Ovary (tissue), 9 donors: ENCODE results near the gene IQGAP2. TPM values are rescaled to one million over a fixed set of nuclear protein-coding genes. Genes with fewer than 3 reads are reported as not detected.

ENCODE experiments used
- DNase-seq, 5 donors: peaks; one replicate each; pipeline ENCODE4 v3.0.0-alpha.2; 2019 to 2020
- H3K27ac ChIP-seq, 2 donors: fragments of 200-600 bp; one replicate each; pipeline versions ENCODE4 v1.5.1 to v1.8.0; 2019 to 2022
- H3K27me3 ChIP-seq: fragments of 200-600 bp; one replicate; pipeline ENCODE4 v1.8.0; 2022
- H3K36me3 ChIP-seq: fragments of 200-600 bp; sonication (generic); one replicate; pipeline ENCODE4 v1.5.1; 2019
- H3K4me1 ChIP-seq: one replicate; pipeline ENCODE4 v1.8.1; 2013; ENCODE audit warnings: mild to moderate bottlenecking, moderate library complexity; ENCODE audit not compliant: insufficient read depth
- H3K4me3 ChIP-seq: fragments of 200-600 bp; sonication (generic); one replicate; pipeline ENCODE4 v1.5.1; 2017
- H3K9me3 ChIP-seq, 2 donors: fragments of 200-600 bp in 1 of 2; sonication (generic) in 1 of 2; one replicate each; pipeline versions ENCODE4 v1.5.1 to v1.8.1; 2013 to 2019; ENCODE audit warnings: mild to moderate bottlenecking in 1 of 2, moderate library complexity in 1 of 2
- EP300 ChIP-seq: sonication (generic); formaldehyde crosslinking; IDR thresholded peaks from one replicate; pipeline ENCODE4 v1.6.1; 2017; ENCODE audit warnings: antibody characterized with exemption
- POLR2A ChIP-seq: fragments of 450-650 bp; IDR thresholded peaks from one replicate; pipeline ENCODE4 v1.6.1; 2017; ENCODE audit warnings: antibody characterized with exemption, mild to moderate bottlenecking, moderate library complexity
- WGBS, 3 donors: extraction: QIAGEN DNeasy Blood & Tissue Kit in 1 of 3; methylation state at CpG; one replicate each; pipeline versions ENCODE4 v1.1.5 to v1.1.7; 2013 to 2017; 5-methylcytosine and 5-hydroxymethylcytosine counted together
- intact Hi-C, 4 donors: fragments of 100-400 bp; cut with DNase I; formaldehyde crosslinking; loops; one replicate each; pipeline versions ENCODE4 v1.11.0 to v1.15.1; 2022 to 2023
- polyA plus RNA-seq, 2 donors: library from polyadenylated mRNA; stranded (reverse); fragments of 200-250 nt in 1 of 2; fragments of 350-450 nt in 1 of 2; fragmentation: Illumina TruSeq in 1 of 2; extraction: RNeasy Lipid Tissue Mini Kit (QIAGEN cat#74804) in 1 of 2; gene quantifications; one replicate each; pipeline ENCODE4 v1.2.3, GENCODE V29; 2013 to 2014
- total RNA-seq, 7 donors: library from RNA; depleted of rRNA in 2 of 7; stranded (reverse); fragments of >200 nt in 2 of 7; fragmentation: NEBNext Ultra II Directional in 3 of 7; extraction: Animal tissue kit (Norgen Biotek cat#: 25700) in 3 of 7; gene quantifications; one replicate each; pipeline versions ENCODE4 v1.1.0 to v1.2.4, GENCODE V29; 2016 to 2023
- TF ChIP-seq, protein P1 (sequence below), 3 donors: fragments of 450-650 bp in 2 of 3; fragments of 200-600 bp in 1 of 3; IDR thresholded peaks; one replicate each; pipeline versions ENCODE4 v1.5.1 to v1.8.0; 2016 to 2022; ENCODE audit warnings: antibody characterized with exemption in 3 of 3, mild to moderate bottlenecking in 1 of 3
- donor health status: DM: no; HTN: no; CAD: no; lungs with moderate emphysema.
- donor health status: DM: no; HTN: no; CAD: no.
- donor health status: Bipolar disorder and iron deficiency.
- donor health status: DM: yes; HTN: yes; CAD: no.
- donor health status: DM: no; HTN: no; CAD: no.
- donor health status: DM: yes; HTN: yes; CAD: no.

IQGAP2 gene
- total and polyA plus RNA-seq, 9 donors = 8.6 to 27.6 (median 13.9) TPM

DNA sequence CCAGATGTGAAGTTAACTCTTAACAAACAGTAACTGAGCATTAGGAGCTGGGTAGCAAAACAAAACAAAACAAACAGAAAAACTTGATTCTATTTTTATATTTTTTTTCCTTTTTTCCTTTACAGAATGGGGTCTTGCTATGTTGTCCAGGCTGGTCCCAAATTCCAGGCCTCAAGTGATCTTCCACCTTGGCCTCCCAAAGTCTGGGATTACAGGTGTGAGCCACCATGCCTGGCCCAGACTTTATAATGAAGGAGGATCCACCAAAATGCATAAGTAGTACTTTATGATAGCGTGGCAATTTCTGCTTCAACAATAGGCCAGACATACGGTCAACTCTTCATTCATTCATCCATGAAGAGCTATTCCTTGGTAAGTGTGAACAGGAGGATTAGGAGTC is 5.9 kb upstream of the IQGAP2 start:
- H3K4me1 ChIP-seq = peaks cover 2% of the 10 kb centered on the region
- TF ChIP-seq POLR2A = no peak
- TF ChIP-seq, protein P1, sequence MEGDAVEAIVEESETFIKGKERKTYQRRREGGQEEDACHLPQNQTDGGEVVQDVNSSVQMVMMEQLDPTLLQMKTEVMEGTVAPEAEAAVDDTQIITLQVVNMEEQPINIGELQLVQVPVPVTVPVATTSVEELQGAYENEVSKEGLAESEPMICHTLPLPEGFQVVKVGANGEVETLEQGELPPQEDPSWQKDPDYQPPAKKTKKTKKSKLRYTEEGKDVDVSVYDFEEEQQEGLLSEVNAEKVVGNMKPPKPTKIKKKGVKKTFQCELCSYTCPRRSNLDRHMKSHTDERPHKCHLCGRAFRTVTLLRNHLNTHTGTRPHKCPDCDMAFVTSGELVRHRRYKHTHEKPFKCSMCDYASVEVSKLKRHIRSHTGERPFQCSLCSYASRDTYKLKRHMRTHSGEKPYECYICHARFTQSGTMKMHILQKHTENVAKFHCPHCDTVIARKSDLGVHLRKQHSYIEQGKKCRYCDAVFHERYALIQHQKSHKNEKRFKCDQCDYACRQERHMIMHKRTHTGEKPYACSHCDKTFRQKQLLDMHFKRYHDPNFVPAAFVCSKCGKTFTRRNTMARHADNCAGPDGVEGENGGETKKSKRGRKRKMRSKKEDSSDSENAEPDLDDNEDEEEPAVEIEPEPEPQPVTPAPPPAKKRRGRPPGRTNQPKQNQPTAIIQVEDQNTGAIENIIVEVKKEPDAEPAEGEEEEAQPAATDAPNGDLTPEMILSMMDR (IDR thresholded peaks at IDR 0.05) = no peak
- TF ChIP-seq EP300 = no peak
- H3K36me3 ChIP-seq = no peaks in the 10 kb centered on the region
- no peaks in the 10 kb centered on the region for H3K9me3 ChIP-seq
- no peaks in the 10 kb centered on the region for H3K27me3 ChIP-seq
- intact Hi-C loops = no loop called here
- DNase-seq = no peak
- WGBS, 3 donors = 93 to 97% (median 94%) methylated on average over 2 of the region's 2 CpGs
- H3K27ac ChIP-seq = no peak overlapping the region
- no peak overlapping the region for H3K4me3 ChIP-seq

DNA sequence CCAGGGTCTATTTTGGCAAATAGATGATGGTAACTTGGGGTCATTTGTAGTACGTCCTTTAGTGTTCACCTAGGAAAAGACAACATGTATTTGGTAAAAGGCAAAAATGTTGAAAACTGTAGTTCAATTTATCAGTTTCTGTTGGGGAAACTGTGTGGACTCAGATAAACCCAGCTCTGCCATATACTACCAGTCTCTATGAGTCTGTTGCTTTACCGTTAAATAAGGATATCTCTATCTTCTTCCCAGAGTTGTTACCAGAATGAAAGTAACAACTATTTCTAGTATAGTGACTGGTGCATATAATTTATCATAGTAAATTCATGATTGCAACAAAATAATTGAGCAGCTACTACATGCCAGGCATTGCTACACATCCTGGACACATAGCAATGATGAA is 3.8 kb upstream of the IQGAP2 start:
- H3K27ac ChIP-seq = no peak overlapping the region
- intact Hi-C loops = no loop called here
- WGBS, 3 donors = 87 to 93% (median 91%) methylated on average over 2 of the region's 2 CpGs
- no peak overlapping the region for H3K4me3 ChIP-seq
- TF ChIP-seq POLR2A = no peak
- TF ChIP-seq, protein P1 (IDR thresholded peaks at IDR 0.05) = no peak
- no peak for TF ChIP-seq EP300
- no peak for DNase-seq
- peaks cover 4% of the 10 kb centered on the region for H3K4me1 ChIP-seq
- H3K27me3 ChIP-seq = no peaks in the 10 kb centered on the region
- H3K36me3 ChIP-seq = no peaks in the 10 kb centered on the region
- no peaks in the 10 kb centered on the region for H3K9me3 ChIP-seq

DNA sequence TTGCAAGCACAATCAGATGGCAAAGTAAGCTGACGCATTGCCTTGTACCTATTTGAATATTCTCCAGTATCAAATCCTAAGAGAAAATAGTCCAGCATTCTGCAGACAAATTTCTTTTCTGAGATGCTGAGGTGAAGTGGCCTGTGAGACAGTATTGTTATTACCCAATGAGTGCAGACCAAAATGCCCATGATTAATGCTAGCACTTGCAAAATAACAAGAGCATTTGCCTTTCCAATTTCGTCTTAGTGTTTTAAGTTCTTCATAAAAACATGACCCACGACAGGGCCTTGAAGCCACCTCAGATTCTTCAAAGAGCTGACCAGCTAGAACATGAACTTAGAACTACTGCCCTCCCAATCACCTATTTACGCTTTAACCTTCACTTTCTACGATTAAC is 2.6 kb upstream of the IQGAP2 start:
- no peaks in the 10 kb centered on the region for H3K27me3 ChIP-seq
- TF ChIP-seq POLR2A (no peak), EP300 (no peak)
- TF ChIP-seq, protein P1 (IDR thresholded peaks at IDR 0.05) = no peak
- intact Hi-C loops = loop anchor here in 2 of 4 donors (5.0 to 10.0 kb wide), 3 partner anchors 144 to 184 kb away; no protein-coding TSS in a partner anchor
- H3K9me3 ChIP-seq = no peaks in the 10 kb centered on the region
- WGBS, 3 donors = 74 to 81% (median 75%) methylated on average over 5 of the region's 5 CpGs
- H3K27ac ChIP-seq = no peak overlapping the region
- H3K4me1 ChIP-seq = peaks cover 9% of the 10 kb centered on the region
- no peak overlapping the region for H3K4me3 ChIP-seq
- no peak for DNase-seq
- H3K36me3 ChIP-seq = no peaks in the 10 kb centered on the region

DNA sequence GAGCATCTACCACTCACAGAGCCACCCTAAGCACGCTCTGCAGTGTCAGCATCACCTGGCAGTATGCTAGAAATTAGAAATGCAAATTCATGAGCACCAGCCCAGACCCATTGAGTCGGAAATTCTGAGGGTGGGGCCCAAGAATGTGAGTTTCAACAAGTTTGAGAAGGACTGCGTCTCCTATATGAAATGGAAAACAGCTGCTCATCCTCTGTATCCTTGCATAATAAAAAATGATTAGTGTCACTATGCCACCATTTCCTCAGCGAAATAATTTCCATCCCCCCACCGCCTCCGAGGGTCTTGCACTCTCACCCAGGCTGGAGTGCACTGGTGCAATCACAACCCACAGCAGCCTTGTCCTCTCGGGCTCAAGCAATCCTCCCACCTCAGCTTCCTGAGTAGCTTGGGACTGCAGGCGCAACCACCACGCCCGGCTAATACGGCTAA is 1.3 kb upstream of the IQGAP2 start:
- 16 to 26% (median 24%) methylated on average over 11 of the region's 11 CpGs for WGBS, 3 donors
- no peaks in the 10 kb centered on the region for H3K36me3 ChIP-seq
- H3K27ac ChIP-seq = peak overlapping the region in 1 of 2 donors; percentile 86
- peak overlapping the region; percentile 46 for H3K4me3 ChIP-seq
- H3K9me3 ChIP-seq = no peaks in the 10 kb centered on the region
- H3K4me1 ChIP-seq = peaks cover 9% of the 10 kb centered on the region
- no peak for TF ChIP-seq POLR2A
- TF ChIP-seq, protein P1 (IDR thresholded peaks at IDR 0.05) = no peak
- no peak for TF ChIP-seq EP300
- no peaks in the 10 kb centered on the region for H3K27me3 ChIP-seq
- DNase-seq = no peak
- intact Hi-C loops = loop anchor here in 2 of 4 donors (5.0 to 10.0 kb wide), 3 partner anchors 143 to 183 kb away; no protein-coding TSS in a partner anchor
